ENCODE data around the gene VPS51.

Gene VPS51

GRCh38 chr11:65077451-65077850 lies 18.6 kb upstream of the VPS51 start:
- Histone ChIP-seq H3K4me3 (ENCODE audit: low read length in 2 of 2) (no peak overlapping the region), H3K9ac (ENCODE audit: low read length in 2 of 2) (no peak overlapping the region), H3K9me3 (ENCODE audit: control insufficient read depth in 2 of 2, low read length in 2 of 2) (no peaks in the 10 kb centered on the region), H3K27ac (ENCODE audit: low read length) (no peak overlapping the region), H3K27me3 (ENCODE audit: control insufficient read depth in 1 of 2, insufficient read depth in 2 of 2, low read length in 2 of 2) (no peaks in the 10 kb centered on the region), H3K36me3 (ENCODE audit: control insufficient read depth in 2 of 2, insufficient read depth in 2 of 2, low read length in 2 of 2) (no peaks in the 10 kb centered on the region), H3K4me1 (ENCODE audit: control insufficient read depth, insufficient read depth, low read length) (no peaks in the 10 kb centered on the region)

- H3K27ac ChIP-seq (ENCODE audit: low read length) = no peak overlapping the region
- no peaks in the 10 kb centered on the region for H3K36me3 ChIP-seq (ENCODE audit: control insufficient read depth in 2 of 2, insufficient read depth in 2 of 2, low read length in 2 of 2)
Observed at GRCh38 chr11:65078151-65078550, 17.9 kb upstream of the VPS51 start.

GRCh38 chr11:65078786-65079342 lies 17.1 kb upstream of the VPS51 start:
- H3K9ac ChIP-seq (ENCODE audit: low read length in 2 of 2) = no peak overlapping the region
- H3K4me3 ChIP-seq (ENCODE audit: low read length in 2 of 2) = no peak overlapping the region
- H3K9me3 ChIP-seq (ENCODE audit: control insufficient read depth in 2 of 2, low read length in 2 of 2) = no peaks in the 10 kb centered on the region
- H3K27ac ChIP-seq (ENCODE audit: low read length) = no peak overlapping the region
- H3K4me1 ChIP-seq (ENCODE audit: control insufficient read depth, insufficient read depth, low read length) = peaks cover 8% of the 10 kb centered on the region
- H3K36me3 ChIP-seq (ENCODE audit: control insufficient read depth in 2 of 2, insufficient read depth in 2 of 2, low read length in 2 of 2) = no peaks in the 10 kb centered on the region
- H3K27me3 ChIP-seq (ENCODE audit: control insufficient read depth in 1 of 2, insufficient read depth in 2 of 2, low read length in 2 of 2) = no peaks in the 10 kb centered on the region

More at GRCh38 chr11:65078151-65078550, 17.9 kb upstream of the VPS51 start:
- Histone ChIP-seq H3K4me1 (ENCODE audit: control insufficient read depth, insufficient read depth, low read length) (peaks cover under 1% of the 10 kb centered on the region), H3K27me3 (ENCODE audit: control insufficient read depth in 1 of 2, insufficient read depth in 2 of 2, low read length in 2 of 2) (no peaks in the 10 kb centered on the region), H3K4me3 (ENCODE audit: low read length in 2 of 2) (no peak overlapping the region), H3K9me3 (ENCODE audit: control insufficient read depth in 2 of 2, low read length in 2 of 2) (no peaks in the 10 kb centered on the region), H3K9ac (ENCODE audit: low read length in 2 of 2) (no peak overlapping the region)

GRCh38 chr11:65083134-65083833 lies 12.7 kb upstream of the VPS51 start:
- no peaks in the 10 kb centered on the region for H3K27me3 ChIP-seq (ENCODE audit: control insufficient read depth in 1 of 2, insufficient read depth in 2 of 2, low read length in 2 of 2)
- no peaks in the 10 kb centered on the region for H3K9me3 ChIP-seq (ENCODE audit: control insufficient read depth in 2 of 2, low read length in 2 of 2)
- H3K4me1 ChIP-seq (ENCODE audit: control insufficient read depth, insufficient read depth, low read length) = peaks cover 21% of the 10 kb centered on the region
- H3K36me3 ChIP-seq (ENCODE audit: control insufficient read depth in 2 of 2, insufficient read depth in 2 of 2, low read length in 2 of 2) = peaks cover 19 to 26% of the 10 kb centered on the region in 2 donors
- peak overlapping the region; percentile 67 to 85 for H3K4me3 ChIP-seq (ENCODE audit: low read length in 2 of 2)
- peak overlapping the region; percentile 80 for H3K27ac ChIP-seq (ENCODE audit: low read length)
- peak overlapping the region in 1 of 2 donors; percentile 77 for H3K9ac ChIP-seq (ENCODE audit: low read length in 2 of 2)

- Histone ChIP-seq H3K36me3 (ENCODE audit: control insufficient read depth in 2 of 2, insufficient read depth in 2 of 2, low read length in 2 of 2) (peaks cover 27 to 32% of the 10 kb centered on the region in 2 donors), H3K9ac (ENCODE audit: low read length in 2 of 2) (peak within 1 kb of the TSS; percentile 77 to 88), H3K9me3 (ENCODE audit: control insufficient read depth in 2 of 2, low read length in 2 of 2) (no peaks in the 10 kb centered on the region), H3K27ac (ENCODE audit: low read length) (peak within 1 kb of the TSS; percentile 80), H3K4me3 (ENCODE audit: low read length in 2 of 2) (peak within 1 kb of the TSS; percentile 79 to 85), H3K4me1 (ENCODE audit: control insufficient read depth, insufficient read depth, low read length) (peaks cover 21% of the 10 kb centered on the region), H3K27me3 (ENCODE audit: control insufficient read depth in 1 of 2, insufficient read depth in 2 of 2, low read length in 2 of 2) (no peaks in the 10 kb centered on the region)
Observed at GRCh38 chr11:65083834-65084597, 12.0 kb upstream of the VPS51 start, which contains the start of the genes CDCA5 and ZFPL1. CDCA5 (minus strand) TSS chr11:65084040; CDS start chr11:65083978, 62 bp downstream. ZFPL1 (plus strand) TSS chr11:65084222; CDS start chr11:65084699, 477 bp downstream.

GRCh38 chr11:65084598-65085375 lies 11.2 kb upstream of the VPS51 start:
- H3K36me3 ChIP-seq (ENCODE audit: control insufficient read depth in 2 of 2, insufficient read depth in 2 of 2, low read length in 2 of 2) = peaks cover 28 to 35% of the 10 kb centered on the region in 2 donors
- no peaks in the 10 kb centered on the region for H3K9me3 ChIP-seq (ENCODE audit: control insufficient read depth in 2 of 2, low read length in 2 of 2)
- no peaks in the 10 kb centered on the region for H3K27me3 ChIP-seq (ENCODE audit: control insufficient read depth in 1 of 2, insufficient read depth in 2 of 2, low read length in 2 of 2)
- H3K9ac ChIP-seq (ENCODE audit: low read length in 2 of 2) = peak overlapping the region; percentile 77 to 88
- peak overlapping the region; percentile 79 to 85 for H3K4me3 ChIP-seq (ENCODE audit: low read length in 2 of 2)
- H3K4me1 ChIP-seq (ENCODE audit: control insufficient read depth, insufficient read depth, low read length) = peaks cover 21% of the 10 kb centered on the region
- peak overlapping the region; percentile 80 for H3K27ac ChIP-seq (ENCODE audit: low read length)

GRCh38 chr11:65085446-65085845 lies 10.6 kb upstream of the VPS51 start:
- peaks cover 21% of the 10 kb centered on the region for H3K4me1 ChIP-seq (ENCODE audit: control insufficient read depth, insufficient read depth, low read length)
- H3K9ac ChIP-seq (ENCODE audit: low read length in 2 of 2) = no peak overlapping the region
- no peak overlapping the region for H3K4me3 ChIP-seq (ENCODE audit: low read length in 2 of 2)
- peaks cover 28 to 35% of the 10 kb centered on the region in 2 donors for H3K36me3 ChIP-seq (ENCODE audit: control insufficient read depth in 2 of 2, insufficient read depth in 2 of 2, low read length in 2 of 2)
- H3K27me3 ChIP-seq (ENCODE audit: control insufficient read depth in 1 of 2, insufficient read depth in 2 of 2, low read length in 2 of 2) = no peaks in the 10 kb centered on the region
- no peak overlapping the region for H3K27ac ChIP-seq (ENCODE audit: low read length)
- no peaks in the 10 kb centered on the region for H3K9me3 ChIP-seq (ENCODE audit: control insufficient read depth in 2 of 2, low read length in 2 of 2)

GRCh38 chr11:65086809-65087208 lies 9.2 kb upstream of the VPS51 start:
- Histone ChIP-seq H3K27ac (ENCODE audit: low read length) (no peak overlapping the region), H3K4me3 (ENCODE audit: low read length in 2 of 2) (no peak overlapping the region), H3K9me3 (ENCODE audit: control insufficient read depth in 2 of 2, low read length in 2 of 2) (no peaks in the 10 kb centered on the region), H3K4me1 (ENCODE audit: control insufficient read depth, insufficient read depth, low read length) (peaks cover 21% of the 10 kb centered on the region), H3K27me3 (ENCODE audit: control insufficient read depth in 1 of 2, insufficient read depth in 2 of 2, low read length in 2 of 2) (no peaks in the 10 kb centered on the region), H3K9ac (ENCODE audit: low read length in 2 of 2) (no peak overlapping the region), H3K36me3 (ENCODE audit: control insufficient read depth in 2 of 2, insufficient read depth in 2 of 2, low read length in 2 of 2) (peaks cover 28 to 35% of the 10 kb centered on the region in 2 donors)

GRCh38 chr11:65087216-65087615 lies 8.8 kb upstream of the VPS51 start:
- H3K9ac ChIP-seq (ENCODE audit: low read length in 2 of 2) = no peak overlapping the region
- H3K9me3 ChIP-seq (ENCODE audit: control insufficient read depth in 2 of 2, low read length in 2 of 2) = no peaks in the 10 kb centered on the region
- H3K4me1 ChIP-seq (ENCODE audit: control insufficient read depth, insufficient read depth, low read length) = peaks cover 21% of the 10 kb centered on the region
- H3K36me3 ChIP-seq (ENCODE audit: control insufficient read depth in 2 of 2, insufficient read depth in 2 of 2, low read length in 2 of 2) = peaks cover 28 to 35% of the 10 kb centered on the region in 2 donors
- no peak overlapping the region for H3K4me3 ChIP-seq (ENCODE audit: low read length in 2 of 2)
- no peak overlapping the region for H3K27ac ChIP-seq (ENCODE audit: low read length)
- H3K27me3 ChIP-seq (ENCODE audit: control insufficient read depth in 1 of 2, insufficient read depth in 2 of 2, low read length in 2 of 2) = no peaks in the 10 kb centered on the region

- Histone ChIP-seq H3K4me1 (ENCODE audit: control insufficient read depth, insufficient read depth, low read length) (peaks cover 21% of the 10 kb centered on the region), H3K9me3 (ENCODE audit: control insufficient read depth in 2 of 2, low read length in 2 of 2) (no peaks in the 10 kb centered on the region), H3K27me3 (ENCODE audit: control insufficient read depth in 1 of 2, insufficient read depth in 2 of 2, low read length in 2 of 2) (no peaks in the 10 kb centered on the region), H3K36me3 (ENCODE audit: control insufficient read depth in 2 of 2, insufficient read depth in 2 of 2, low read length in 2 of 2) (peaks cover 28 to 35% of the 10 kb centered on the region in 2 donors), H3K27ac (ENCODE audit: low read length) (no peak overlapping the region), H3K9ac (ENCODE audit: low read length in 2 of 2) (no peak overlapping the region), H3K4me3 (ENCODE audit: low read length in 2 of 2) (no peak overlapping the region)
Observed at GRCh38 chr11:65087827-65088226, 8.2 kb upstream of the VPS51 start.
